Activated CD4-positive, alpha-beta memory T cell treated with anti-CD3 and anti-CD28 coated beads for 36 hours (primary cell): ENCODE measurements around the gene FRAS1. TPM values are rescaled to one million over a fixed set of nuclear protein-coding genes. Genes with fewer than 3 reads are reported as not detected.
"Not testable (repeated sequence)": the region's sequence is repeated elsewhere in the genome, so short reads cannot be mapped to it uniquely, and the experiment has no call there.

Source experiments
- CTCF ChIA-PET: fragments of 350-600 bp; sonication (Branson Sonifier 250); formaldehyde crosslinking; loops from one replicate; lab custom pipeline; 2021; ENCODE audit warnings: antibody characterized with exemption, inconsistent platforms; lab: Charles Lee
- POLR2A ChIA-PET: fragments of 350-600 bp; sonication (Branson Sonifier 250); formaldehyde crosslinking; loops from one replicate; lab custom pipeline; 2021; ENCODE audit warnings: antibody characterized with exemption; lab: Charles Lee
- DNase-seq: peaks from one replicate; pipeline ENCODE4 v3.0.0-alpha.2; 2020
- H3K27ac Mint-ChIP-seq: one replicate; pipeline ENCODE4 v1.8.0; 2021; ENCODE audit warnings: mixed read lengths
- H3K27me3 Mint-ChIP-seq: one replicate; pipeline ENCODE4 v1.8.0; 2021; ENCODE audit warnings: mixed read lengths
- H3K36me3 Mint-ChIP-seq: one replicate; pipeline ENCODE4 v1.8.0; 2021; ENCODE audit warnings: mixed read lengths
- H3K4me1 Mint-ChIP-seq: one replicate; pipeline ENCODE4 v1.8.0; 2021; ENCODE audit warnings: low read depth, mixed read lengths
- H3K4me3 Mint-ChIP-seq: one replicate; pipeline ENCODE4 v1.8.0; 2021; ENCODE audit warnings: mild to moderate bottlenecking, mixed read lengths
- H3K9me3 Mint-ChIP-seq: one replicate; pipeline ENCODE4 v1.8.0; 2021; ENCODE audit warnings: mixed read lengths
- intact Hi-C: fragments of 100-400 bp; cut with micrococcal nuclease; formaldehyde crosslinking; loops from one replicate; pipeline ENCODE4 v1.15.1; 2023
- total RNA-seq, 2 experiments: library from RNA; stranded (reverse); gene quantifications; one replicate each; pipeline ENCODE4 v1.2.3, GENCODE V29; 2021

The FRAS1 gene, protein sequence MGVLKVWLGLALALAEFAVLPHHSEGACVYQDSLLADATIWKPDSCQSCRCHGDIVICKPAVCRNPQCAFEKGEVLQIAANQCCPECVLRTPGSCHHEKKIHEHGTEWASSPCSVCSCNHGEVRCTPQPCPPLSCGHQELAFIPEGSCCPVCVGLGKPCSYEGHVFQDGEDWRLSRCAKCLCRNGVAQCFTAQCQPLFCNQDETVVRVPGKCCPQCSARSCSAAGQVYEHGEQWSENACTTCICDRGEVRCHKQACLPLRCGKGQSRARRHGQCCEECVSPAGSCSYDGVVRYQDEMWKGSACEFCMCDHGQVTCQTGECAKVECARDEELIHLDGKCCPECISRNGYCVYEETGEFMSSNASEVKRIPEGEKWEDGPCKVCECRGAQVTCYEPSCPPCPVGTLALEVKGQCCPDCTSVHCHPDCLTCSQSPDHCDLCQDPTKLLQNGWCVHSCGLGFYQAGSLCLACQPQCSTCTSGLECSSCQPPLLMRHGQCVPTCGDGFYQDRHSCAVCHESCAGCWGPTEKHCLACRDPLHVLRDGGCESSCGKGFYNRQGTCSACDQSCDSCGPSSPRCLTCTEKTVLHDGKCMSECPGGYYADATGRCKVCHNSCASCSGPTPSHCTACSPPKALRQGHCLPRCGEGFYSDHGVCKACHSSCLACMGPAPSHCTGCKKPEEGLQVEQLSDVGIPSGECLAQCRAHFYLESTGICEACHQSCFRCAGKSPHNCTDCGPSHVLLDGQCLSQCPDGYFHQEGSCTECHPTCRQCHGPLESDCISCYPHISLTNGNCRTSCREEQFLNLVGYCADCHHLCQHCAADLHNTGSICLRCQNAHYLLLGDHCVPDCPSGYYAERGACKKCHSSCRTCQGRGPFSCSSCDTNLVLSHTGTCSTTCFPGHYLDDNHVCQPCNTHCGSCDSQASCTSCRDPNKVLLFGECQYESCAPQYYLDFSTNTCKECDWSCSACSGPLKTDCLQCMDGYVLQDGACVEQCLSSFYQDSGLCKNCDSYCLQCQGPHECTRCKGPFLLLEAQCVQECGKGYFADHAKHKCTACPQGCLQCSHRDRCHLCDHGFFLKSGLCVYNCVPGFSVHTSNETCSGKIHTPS (N-terminal part only)
- not detected for total RNA-seq

DNA sequence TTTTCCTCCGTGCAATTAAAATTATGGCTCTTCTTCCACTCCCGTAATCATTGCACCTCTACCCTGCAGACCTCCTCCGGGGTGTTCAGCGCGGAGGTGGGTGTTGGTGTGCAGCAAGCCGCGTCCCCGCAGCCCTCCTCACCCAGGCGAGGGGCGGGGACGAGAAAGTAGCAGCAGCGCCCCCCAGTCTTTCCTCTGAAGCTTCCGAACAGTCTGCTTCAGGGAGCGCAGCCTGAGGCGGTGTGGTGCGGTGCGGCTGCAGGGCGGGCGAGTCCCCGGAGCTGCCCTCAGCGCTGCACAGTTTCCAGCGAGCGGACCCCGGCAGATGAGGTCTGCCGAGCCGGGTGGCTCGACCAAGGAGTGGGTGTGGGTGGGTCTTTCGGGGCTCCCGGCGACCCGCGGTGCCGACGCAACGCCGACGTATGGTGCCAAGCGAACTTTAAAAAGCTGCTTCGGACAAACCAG is at the start of gene FRAS1:
TSS of gene FRAS1 (plus strand) at position 189 of the 465 bp plus-strand sequence. CDS start 687 bp downstream, outside the sequence.
- Mint-ChIP-seq H3K4me3 (peak within 1 kb of the TSS; percentile 53), H3K4me1 (peaks cover 19% of the 10 kb centered on the region), H3K9me3 (no peaks in the 10 kb centered on the region), H3K36me3 (peaks cover 2% of the 10 kb centered on the region), H3K27me3 (peaks cover 50% of the 10 kb centered on the region), H3K27ac (no peak within 1 kb of the TSS)
- ChIA-PET POLR2A (no interaction called here), CTCF (no interaction called here)
- intact Hi-C loops = loop anchor here (5.0 to 10.0 kb wide), 3 partner anchors 100 to 720 kb away; partner anchors contain the start of gene BMP2K
- DNase-seq = peak; percentile 20

DNA sequence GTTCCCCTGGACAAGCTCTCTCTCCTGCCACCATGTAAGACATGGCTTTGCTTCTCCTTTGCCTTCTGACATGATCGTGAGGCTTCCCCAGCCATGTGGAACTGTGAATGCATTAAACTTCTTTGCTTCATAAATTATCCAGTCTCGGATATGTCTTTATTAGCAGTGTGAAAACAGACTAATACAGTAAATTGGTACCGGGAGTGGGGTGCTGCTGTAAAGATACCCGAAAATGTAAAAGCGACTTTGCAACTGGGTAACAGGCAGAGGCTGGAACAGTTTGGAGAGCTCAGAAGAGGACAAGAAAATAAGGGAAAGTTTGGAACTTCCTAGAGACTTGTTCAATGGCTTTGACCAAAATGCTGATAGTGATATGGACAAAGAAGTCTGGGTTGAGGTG is 46.1 kb upstream of the FRAS1 start:
- CTCF ChIA-PET, H3K4me3 Mint-ChIP-seq, H3K4me1 Mint-ChIP-seq, POLR2A ChIA-PET, H3K27ac Mint-ChIP-seq, intact Hi-C loops, H3K36me3 Mint-ChIP-seq, DNase-seq, H3K27me3 Mint-ChIP-seq: not testable (repeated sequence)
- peaks cover 13% of the 10 kb centered on the region for H3K9me3 Mint-ChIP-seq

DNA sequence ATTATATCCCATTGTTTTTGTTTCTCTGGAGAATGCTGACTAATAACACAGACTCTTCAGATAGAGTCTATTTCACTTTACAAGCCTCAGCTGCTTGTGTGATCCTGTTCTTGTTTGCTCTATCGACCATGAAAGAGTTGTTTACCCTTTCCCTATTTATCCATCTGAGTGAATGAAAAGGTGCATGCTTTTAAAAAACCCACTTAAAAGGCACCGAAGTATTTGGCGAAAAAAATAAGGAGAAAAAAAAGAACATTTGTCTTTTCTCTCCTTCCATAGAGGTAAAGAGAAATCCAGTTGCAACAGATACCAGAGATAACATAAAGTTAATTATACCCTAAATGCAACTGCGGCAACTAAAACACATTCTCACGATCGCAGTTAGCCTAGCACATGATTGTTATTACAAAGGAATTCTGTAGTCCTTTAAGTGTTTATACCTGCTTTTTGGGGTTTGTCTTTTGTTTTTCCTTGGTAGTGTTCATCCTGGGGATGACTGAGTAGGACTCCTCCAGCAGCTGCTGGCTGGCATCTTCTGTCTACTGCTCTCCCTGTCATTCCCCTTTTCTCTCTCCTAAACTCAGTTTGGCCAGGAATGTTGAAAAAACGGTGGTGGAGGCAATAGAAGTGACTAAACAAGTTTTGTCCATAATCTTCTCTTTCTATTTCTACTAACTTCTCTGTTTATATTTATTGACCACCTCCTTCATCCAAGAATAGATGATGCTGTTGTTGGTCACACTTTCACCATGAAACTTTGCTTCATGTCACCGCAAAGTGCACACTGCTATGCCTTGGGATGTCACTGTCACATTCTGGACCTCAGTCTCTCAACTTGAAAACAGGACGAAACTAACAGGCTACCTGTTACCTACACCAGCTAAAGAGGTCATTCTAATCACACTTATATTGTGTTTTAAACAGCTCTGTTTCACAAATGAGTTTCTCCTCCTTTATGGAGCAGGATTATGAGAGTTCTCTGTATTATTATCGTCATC is 41.9 kb upstream of the FRAS1 start:
- CTCF ChIA-PET = no interaction called here
- Mint-ChIP-seq H3K4me1 (no peaks in the 10 kb centered on the region), H3K36me3 (no peaks in the 10 kb centered on the region)

DNA sequence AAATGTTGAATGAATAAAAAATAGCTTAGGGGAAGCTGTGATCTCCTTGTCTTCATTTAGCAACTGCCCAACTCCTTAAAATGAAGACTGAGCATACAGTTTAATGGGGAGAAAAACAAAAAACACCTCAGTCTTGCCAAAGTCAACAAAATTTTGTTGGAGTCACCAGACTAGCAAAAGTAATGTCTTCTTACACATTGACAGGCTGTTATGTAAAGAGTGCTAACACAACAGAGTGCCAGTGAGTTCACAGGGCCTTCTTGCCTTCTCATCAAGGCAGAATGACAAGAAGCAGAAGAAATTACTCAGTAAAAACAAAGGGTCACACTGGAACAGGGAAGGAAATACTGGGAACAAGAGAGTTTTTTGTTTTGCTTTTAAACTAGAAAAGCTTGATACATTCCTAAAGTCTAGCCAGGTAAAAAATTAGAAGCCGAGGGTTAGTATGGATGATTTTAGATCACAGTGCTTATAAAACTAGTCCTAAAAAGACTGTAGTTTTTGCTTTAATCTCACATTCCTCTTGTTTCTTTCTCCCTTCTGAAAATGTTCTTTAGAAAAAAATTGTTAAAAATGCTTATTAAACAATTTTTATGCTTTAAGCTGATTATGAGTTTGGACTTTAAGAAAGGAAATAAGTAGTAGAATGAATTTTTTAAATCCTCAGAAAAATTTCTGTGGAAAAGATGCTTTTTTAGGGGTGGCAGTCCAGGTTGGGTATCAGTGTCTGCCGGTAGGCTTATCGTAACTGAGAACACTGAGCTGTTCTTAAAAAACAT is 38.7 kb upstream of the FRAS1 start:
- no peak for DNase-seq
- intact Hi-C loops = no loop called here
- ChIA-PET CTCF (no interaction called here), POLR2A (no interaction called here)
- H3K27ac Mint-ChIP-seq = no peak overlapping the region
- no peaks in the 10 kb centered on the region for H3K4me1 Mint-ChIP-seq
- H3K36me3 Mint-ChIP-seq = no peaks in the 10 kb centered on the region
- H3K27me3 Mint-ChIP-seq = no peaks in the 10 kb centered on the region
- no peak overlapping the region for H3K4me3 Mint-ChIP-seq
- no peaks in the 10 kb centered on the region for H3K9me3 Mint-ChIP-seq

More for the DNA sequence above, 41.9 kb upstream of the FRAS1 start:
- Mint-ChIP-seq H3K27me3 (no peaks in the 10 kb centered on the region), H3K4me3 (no peak overlapping the region), H3K27ac (no peak overlapping the region), H3K9me3 (peaks cover 11% of the 10 kb centered on the region)
- intact Hi-C loops = no loop called here
- no peak for DNase-seq
- POLR2A ChIA-PET = no interaction called here

DNA sequence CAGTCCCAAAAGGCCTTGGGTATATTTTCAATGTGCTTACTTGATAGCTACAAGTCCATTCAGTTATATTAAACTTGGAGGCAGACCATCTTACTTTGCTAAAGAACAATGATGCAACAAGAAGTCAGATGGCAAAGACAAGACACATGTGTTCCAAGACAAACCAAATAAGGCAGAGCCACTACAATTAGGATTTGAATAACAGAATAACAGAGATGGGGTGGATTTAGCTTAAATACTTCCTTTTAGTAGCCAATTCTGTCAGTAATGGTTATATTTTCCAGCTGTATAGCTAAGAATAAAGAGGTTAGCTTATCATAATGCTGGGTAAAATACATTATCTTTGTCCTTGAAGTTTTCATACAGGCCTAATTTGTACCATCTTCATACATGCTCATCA is 37.7 kb upstream of the FRAS1 start:
- intact Hi-C loops = no loop called here
- Mint-ChIP-seq H3K4me1 (no peaks in the 10 kb centered on the region), H3K36me3 (no peaks in the 10 kb centered on the region), H3K9me3 (no peaks in the 10 kb centered on the region), H3K4me3 (no peak overlapping the region), H3K27ac (no peak overlapping the region), H3K27me3 (no peaks in the 10 kb centered on the region)
- CTCF ChIA-PET = no interaction called here
- POLR2A ChIA-PET = no interaction called here
- no peak for DNase-seq

DNA sequence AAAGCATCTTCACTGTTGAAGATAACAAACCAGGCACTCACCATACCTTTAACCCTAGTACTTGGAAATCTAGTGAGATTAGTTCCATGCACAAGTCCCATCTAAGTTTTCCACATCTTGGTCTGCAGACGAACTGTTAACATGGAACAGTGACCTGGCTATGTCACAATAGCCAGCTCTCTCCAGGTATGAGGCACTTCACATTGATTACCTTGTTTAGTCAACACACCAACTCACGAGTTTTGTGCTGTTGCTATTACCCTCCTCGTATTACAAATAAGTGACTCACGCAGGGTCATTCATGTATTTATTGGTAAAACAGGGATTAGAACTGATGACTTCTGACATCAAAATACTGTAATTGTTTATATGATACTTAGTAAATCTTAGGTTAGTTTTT is 36.4 kb upstream of the FRAS1 start:
- H3K27ac Mint-ChIP-seq = no peak overlapping the region
- ChIA-PET CTCF (no interaction called here), POLR2A (no interaction called here)
- no peak overlapping the region for H3K4me3 Mint-ChIP-seq
- intact Hi-C loops = no loop called here
- no peaks in the 10 kb centered on the region for H3K4me1 Mint-ChIP-seq
- no peak for DNase-seq
- H3K36me3 Mint-ChIP-seq = no peaks in the 10 kb centered on the region
- H3K27me3 Mint-ChIP-seq = no peaks in the 10 kb centered on the region
- H3K9me3 Mint-ChIP-seq = no peaks in the 10 kb centered on the region

DNA sequence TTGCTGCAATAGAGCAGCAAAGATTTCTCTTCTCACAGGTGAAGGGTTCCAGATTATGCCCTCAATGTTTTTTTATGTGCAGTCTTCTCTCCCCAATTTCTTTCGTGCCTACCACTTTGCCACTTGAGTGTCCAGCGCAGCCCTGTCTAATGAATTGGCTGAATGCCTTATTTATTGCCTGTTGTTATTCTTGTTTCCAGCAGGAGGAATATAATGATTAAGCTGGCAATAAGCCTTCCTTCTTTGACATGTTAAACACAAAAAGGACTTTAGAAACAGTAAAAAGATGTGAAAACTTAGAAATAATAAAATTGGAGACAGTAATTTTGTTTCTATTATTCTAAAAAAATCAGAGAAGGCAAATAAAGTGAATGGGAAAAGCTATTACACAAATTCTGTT is 34.6 kb upstream of the FRAS1 start:
- no peaks in the 10 kb centered on the region for H3K27me3 Mint-ChIP-seq
- CTCF ChIA-PET = interaction anchor here (0.5 kb wide), 1 partner anchor 426 kb away, joined by 4 read pairs; no protein-coding TSS in a partner anchor
- no peak overlapping the region for H3K27ac Mint-ChIP-seq
- no peak overlapping the region for H3K4me3 Mint-ChIP-seq
- no peaks in the 10 kb centered on the region for H3K4me1 Mint-ChIP-seq
- DNase-seq = no peak
- intact Hi-C loops = no loop called here
- no peaks in the 10 kb centered on the region for H3K36me3 Mint-ChIP-seq
- POLR2A ChIA-PET = no interaction called here
- no peaks in the 10 kb centered on the region for H3K9me3 Mint-ChIP-seq

DNA sequence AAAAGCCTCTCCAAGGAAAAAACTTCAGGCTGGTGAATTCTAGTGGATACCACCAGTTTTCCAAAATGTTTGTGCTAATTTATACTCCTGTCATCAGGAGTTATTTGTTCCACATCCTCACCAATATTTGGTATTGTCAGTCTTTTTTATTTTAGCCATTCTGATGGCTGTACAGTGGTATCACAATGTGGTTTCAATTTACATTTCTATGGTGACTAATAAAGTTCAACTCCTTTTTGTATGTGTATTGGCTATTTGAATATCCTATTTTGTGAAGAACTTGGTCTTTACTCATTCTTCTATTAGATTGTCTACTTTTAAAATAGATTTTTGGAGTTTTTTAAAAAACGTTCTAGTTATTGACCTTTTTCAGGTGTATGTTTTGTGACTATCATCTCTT is 33.0 kb upstream of the FRAS1 start:
- H3K27me3 Mint-ChIP-seq = peaks cover under 1% of the 10 kb centered on the region
- no peaks in the 10 kb centered on the region for H3K4me1 Mint-ChIP-seq
- no peak overlapping the region for H3K27ac Mint-ChIP-seq
- H3K9me3 Mint-ChIP-seq = no peaks in the 10 kb centered on the region
- no peak for DNase-seq
- ChIA-PET POLR2A (no interaction called here), CTCF (interaction anchor here (1.0 kb wide), 1 partner anchor 35 kb away, joined by 3 read pairs; no protein-coding TSS in a partner anchor)
- no peak overlapping the region for H3K4me3 Mint-ChIP-seq
- H3K36me3 Mint-ChIP-seq = no peaks in the 10 kb centered on the region
- intact Hi-C loops = no loop called here

DNA sequence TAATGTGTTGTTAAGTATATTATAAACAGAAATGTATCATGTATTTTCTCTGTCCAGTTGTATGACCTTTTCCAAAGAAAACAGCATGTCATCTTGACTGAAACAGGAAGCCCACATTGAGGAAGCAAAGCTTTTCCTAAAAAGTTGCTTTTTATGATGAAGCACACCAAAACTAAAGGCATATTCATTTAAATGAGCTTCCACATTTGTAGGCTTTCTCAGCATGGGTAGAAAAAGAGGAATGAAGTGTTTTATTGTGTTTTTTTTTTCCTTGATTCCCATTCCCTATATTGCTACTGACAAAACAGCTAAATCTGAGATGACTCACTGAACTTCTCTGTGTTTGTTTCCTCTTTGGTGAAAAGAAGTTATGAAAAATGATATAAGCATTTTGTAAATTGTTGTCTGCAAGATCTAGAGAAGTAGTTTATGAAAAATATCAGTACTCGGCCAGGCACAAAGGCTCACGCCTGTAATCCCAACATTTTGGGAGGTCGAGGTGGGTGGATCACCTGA is 32.5 kb upstream of the FRAS1 start:
- Mint-ChIP-seq H3K4me3 (no peak overlapping the region), H3K27me3 (peaks cover 3% of the 10 kb centered on the region), H3K27ac (no peak overlapping the region), H3K9me3 (no peaks in the 10 kb centered on the region), H3K36me3 (no peaks in the 10 kb centered on the region), H3K4me1 (no peaks in the 10 kb centered on the region)
- intact Hi-C loops = no loop called here
- ChIA-PET POLR2A (no interaction called here), CTCF (interaction anchor here (1.0 kb wide), 1 partner anchor 35 kb away, joined by 3 read pairs; no protein-coding TSS in a partner anchor)
- DNase-seq = no peak

DNA sequence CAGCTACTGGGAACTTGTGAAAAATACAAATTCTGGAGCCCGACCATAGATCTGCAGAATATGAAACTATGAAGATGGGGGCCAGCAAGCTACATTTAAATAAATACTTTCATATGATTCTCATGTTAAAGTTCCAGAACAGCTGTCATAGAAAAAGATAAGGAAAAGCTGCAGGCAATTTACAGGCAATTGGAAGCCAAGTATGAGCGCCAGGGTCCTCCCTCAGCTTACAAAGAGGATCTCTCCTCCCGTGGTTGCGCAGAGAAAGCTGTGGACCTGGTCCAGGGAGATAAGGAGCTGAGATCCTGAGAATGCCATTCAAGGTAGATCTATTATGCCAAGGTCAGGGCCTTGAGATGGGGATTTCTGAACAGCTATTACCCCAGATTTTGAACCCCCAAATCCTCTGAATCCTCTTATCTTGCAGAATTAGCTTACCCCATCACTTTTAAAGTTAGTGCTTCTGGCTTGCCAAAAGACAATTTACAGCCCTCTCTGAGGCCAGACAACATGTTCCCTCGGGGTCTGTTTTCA is 25.6 kb upstream of the FRAS1 start:
- CTCF ChIA-PET = no interaction called here
- no peaks in the 10 kb centered on the region for H3K4me1 Mint-ChIP-seq
- H3K4me3 Mint-ChIP-seq = no peak overlapping the region

More for the DNA sequence above, 25.6 kb upstream of the FRAS1 start:
- peaks cover 6% of the 10 kb centered on the region for H3K27me3 Mint-ChIP-seq
- H3K36me3 Mint-ChIP-seq = no peaks in the 10 kb centered on the region
- no peak for DNase-seq
- intact Hi-C loops = no loop called here
- POLR2A ChIA-PET = no interaction called here
- H3K27ac Mint-ChIP-seq = no peak overlapping the region
- no peaks in the 10 kb centered on the region for H3K9me3 Mint-ChIP-seq
